HCT116 (cell line): ENCODE results near the gene ANO4. TPM values are rescaled to one million over a fixed set of nuclear protein-coding genes. Genes with fewer than 3 reads are reported as not detected.

ENCODE experiments used
- ATAC-seq: fragments of 200-7000 bp; cut with Tn5 transposase; 2 replicates; pipeline ENCODE4 v1.9.1; 2020; ENCODE audit warnings: mild to moderate bottlenecking, moderate library complexity
- BruUV-seq: library from RNA; stranded (reverse); fragments of 400-500 nt; replicated peaks from 2 replicates; lab custom pipeline; 2021; lab: Mats Ljungman, UMichigan
- CTCF ChIA-PET: fragments of 300-600 bp; sonication (Branson Sonifier 250); formaldehyde crosslinking; loops from one replicate; lab custom pipeline; 2021; ENCODE audit warnings: antibody characterized with exemption; lab: Charles Lee
- POLR2A ChIA-PET: fragments of 300-600, 350-600 bp; sonication (Branson Sonifier 250); formaldehyde crosslinking; loops from one replicate; lab custom pipeline; 2021; ENCODE audit warnings: antibody characterized with exemption; lab: Charles Lee
- RAD21 ChIA-PET, 2 experiments: fragments of 300-600 bp; sonication (Branson Sonifier 250); formaldehyde crosslinking; loops; one replicate each; lab custom pipeline; 2023; ENCODE audit warnings: low total read pairs in 2 of 2; ENCODE audit not compliant: uncharacterized antibody in 2 of 2, unreplicated experiment in 2 of 2, low non-redundant PET in 1 of 2; lab: Charles Lee
- DNase-seq: peaks from one replicate; pipeline ENCODE4 v3.0.0-alpha.2; 2010; ENCODE audit warnings: low read depth, low spot score
- H2AFZ ChIP-seq: fragments of 200-600 bp; shearing (Covaris generic), sonication (generic); 2 replicates; pipeline ENCODE4 v1.6.1; 2017; ENCODE audit warnings: low read depth, mixed run types, mixed read lengths, antibody characterized with exemption, low read length; ENCODE audit not compliant: poor library complexity, severe bottlenecking
- H3K27ac ChIP-seq: 2 replicates; pipeline ENCODE4 v1.5.1; 2012; ENCODE audit warnings: low read depth, low read length
- H3K27me3 ChIP-seq: fragments of 200-600 bp; sonication (generic); 2 replicates; pipeline ENCODE4 v1.6.1; 2016; ENCODE audit warnings: mixed run types, low read length, mixed read lengths; ENCODE audit not compliant: insufficient read depth
- H3K36me3 ChIP-seq, 2 experiments: fragments of 200-500 bp in 1 of 2; fragments of 200-600 bp in 1 of 2; sonication (Bioruptor generic) in 1 of 2; sonication (generic) in 1 of 2; 2 replicates each; pipeline versions ENCODE4 v1.5.1 to v1.6.1; 2014 to 2016; ENCODE audit warnings: low read length in 2 of 2, inconsistent platforms in 1 of 2, mixed read lengths in 1 of 2, mixed run types in 1 of 2; ENCODE audit not compliant: insufficient read depth in 2 of 2, control insufficient read depth in 1 of 2
- H3K4me1 ChIP-seq, 2 experiments: fragments of 200-600 bp in 1 of 2; sonication (generic) in 1 of 2; 2 replicates each; pipeline versions ENCODE4 v1.5.1 to v1.6.1; 2012 to 2017; ENCODE audit warnings: low read length in 2 of 2, inconsistent platforms in 1 of 2, mild to moderate bottlenecking in 1 of 2, mixed read lengths in 1 of 2, mixed run types in 1 of 2, moderate library complexity in 1 of 2; ENCODE audit not compliant: insufficient read depth in 2 of 2, control insufficient read depth in 1 of 2
- H3K4me2 ChIP-seq: fragments of 200-600 bp; sonication (generic); 2 replicates; pipeline ENCODE4 v1.6.1; 2017; ENCODE audit warnings: mixed run types, low read length, mixed read lengths
- H3K4me3 ChIP-seq, 2 experiments: fragments of 200-600 bp in 1 of 2; sonication (generic) in 1 of 2; replicated peaks in 1 of 2; 2 replicates each; pipeline ENCODE4 v1.5.1; 2011 to 2016; ENCODE audit warnings: low read length in 2 of 2, control low read depth in 1 of 2, low read depth in 1 of 2, mild to moderate bottlenecking in 1 of 2, mixed read lengths in 1 of 2, mixed run types in 1 of 2
- H3K79me2 ChIP-seq: fragments of 200-600 bp; sonication (generic); 2 replicates; pipeline ENCODE4 v1.6.1; 2017; ENCODE audit warnings: mild to moderate bottlenecking, mixed run types, low read length, moderate library complexity, mixed read lengths; ENCODE audit not compliant: insufficient read depth
- H3K9ac ChIP-seq: fragments of 200-600 bp; sonication (generic); 2 replicates; pipeline ENCODE4 v1.6.1; 2016; ENCODE audit warnings: low read length, mixed read lengths
- H3K9me2 ChIP-seq: fragments of 200-600 bp; sonication (generic), shearing (Covaris generic); 2 replicates; pipeline ENCODE4 v1.6.1; 2017; ENCODE audit warnings: mixed run types, mild to moderate bottlenecking, moderate library complexity; ENCODE audit not compliant: insufficient read depth
- H3K9me3 ChIP-seq, 2 experiments: fragments of 200-500 bp in 1 of 2; fragments of 200-600 bp in 1 of 2; sonication (Bioruptor generic) in 1 of 2; sonication (generic) in 1 of 2; 2 replicates each; pipeline ENCODE4 v1.6.1; 2014 to 2017; ENCODE audit warnings: low read length in 2 of 2, mixed read lengths in 2 of 2, inconsistent platforms in 1 of 2, low read depth in 1 of 2, mild to moderate bottlenecking in 1 of 2, mixed run types in 1 of 2, moderate library complexity in 1 of 2; ENCODE audit not compliant: control insufficient read depth in 1 of 2, insufficient read depth in 1 of 2
- H4K20me1 ChIP-seq: fragments of 200-600 bp; sonication (generic), shearing (Covaris generic); 2 replicates; pipeline ENCODE4 v1.6.1; 2017; ENCODE audit warnings: mixed run types, mild to moderate bottlenecking, moderate library complexity; ENCODE audit not compliant: insufficient read depth
- CBX3 ChIP-seq: IDR thresholded peaks from 2 replicates; pipeline ENCODE4 v1.6.1; 2012; ENCODE audit warnings: low read depth
- CEBPB ChIP-seq: IDR thresholded peaks from 2 replicates; pipeline ENCODE4 v1.6.1; 2012; ENCODE audit warnings: low read depth
- EGR1 ChIP-seq: IDR thresholded peaks from 2 replicates; pipeline ENCODE4 v1.6.1; 2012; ENCODE audit warnings: low read depth
- ELF1 ChIP-seq: IDR thresholded peaks from 2 replicates; pipeline ENCODE4 v1.6.1; 2012; ENCODE audit warnings: low read depth, borderline replicate concordance
- EZH2 ChIP-seq: fragments of 200-600 bp; sonication (generic); IDR thresholded peaks from 2 replicates; pipeline ENCODE4 v1.6.1; 2017; ENCODE audit warnings: antibody characterized with exemption, mixed run types
- EZH2phosphoT487 ChIP-seq: fragments of 200-600 bp; IDR thresholded peaks from 2 replicates; pipeline ENCODE4 v1.6.1; 2018; ENCODE audit warnings: antibody characterized with exemption, borderline replicate concordance
- FOSL1 ChIP-seq: IDR thresholded peaks from 2 replicates; pipeline ENCODE4 v1.6.1; 2012; ENCODE audit warnings: low read depth
- JUND ChIP-seq: IDR thresholded peaks from 2 replicates; pipeline ENCODE4 v1.6.1; 2012
- POLR2A ChIP-seq: IDR thresholded peaks from 2 replicates; pipeline ENCODE4 v1.7.0; 2011; ENCODE audit warnings: borderline replicate concordance; ENCODE audit not compliant: insufficient read depth, insufficient read length; ENCODE audit errors: extremely low read depth
- POLR2AphosphoS5 ChIP-seq: IDR thresholded peaks from 2 replicates; pipeline ENCODE4 v1.6.1; 2011; ENCODE audit warnings: mild to moderate bottlenecking, low read depth, low read length, moderate library complexity
- RAD21 ChIP-seq: IDR thresholded peaks from 2 replicates; pipeline ENCODE4 v1.6.1; 2012; ENCODE audit warnings: low read depth, mild to moderate bottlenecking
- SP1 ChIP-seq: IDR thresholded peaks from 2 replicates; pipeline ENCODE4 v1.6.1; 2012; ENCODE audit warnings: low read depth
- SRF ChIP-seq: IDR thresholded peaks from 2 replicates; pipeline ENCODE4 v1.6.1; 2012; ENCODE audit warnings: low read depth
- intact Hi-C: fragments of 100-400 bp; cut with micrococcal nuclease; formaldehyde crosslinking; loops from 2 replicates; pipeline ENCODE4 v1.10.0; 2022
- total RNA-seq: library from RNA; stranded (reverse); gene quantifications from one replicate; pipeline ENCODE4 v1.2.1, GENCODE V29; 2021; ENCODE audit not compliant: unreplicated experiment
- TF ChIP-seq, protein P1 (sequence below): IDR thresholded peaks from 2 replicates; pipeline ENCODE4 v1.6.1; 2012; ENCODE audit warnings: low read depth
- TF ChIP-seq, protein P2 (sequence below): IDR thresholded peaks from 2 replicates; pipeline ENCODE4 v1.6.1; 2012
- TF ChIP-seq, protein P3 (sequence below): IDR thresholded peaks from 2 replicates; pipeline ENCODE4 v1.6.1; 2012
- TF ChIP-seq, protein P4 (sequence below): IDR thresholded peaks from 2 replicates; pipeline ENCODE4 v1.6.1; 2011; ENCODE audit warnings: mild to moderate bottlenecking, low read length, moderate library complexity; ENCODE audit not compliant: insufficient replicate concordance; ENCODE audit errors: extremely low read depth

ANO4 gene
- total RNA-seq, 1 experiment from 2014 or later = 1.7 TPM

DNA sequence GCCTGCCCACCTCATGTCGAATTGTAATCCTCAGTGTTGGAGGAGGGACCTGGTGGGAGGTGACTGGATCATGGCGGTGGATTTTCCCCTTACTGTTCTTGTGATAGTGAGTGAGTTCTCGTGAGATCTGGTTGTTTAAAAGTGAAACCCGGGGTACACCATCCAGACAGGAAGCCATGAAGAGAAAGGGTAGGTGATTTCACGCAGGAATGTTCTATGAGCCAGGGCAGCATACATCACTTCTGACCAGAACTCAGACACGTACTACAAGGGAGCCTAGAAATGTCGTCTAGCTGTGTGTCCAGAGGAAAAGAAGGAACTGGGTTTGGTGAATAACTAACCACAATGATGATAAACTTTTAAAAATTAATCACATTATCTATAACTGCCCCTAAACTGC is 80.6 kb downstream of the ANO4 start (continued):
- TF ChIP-seq, protein P1, sequence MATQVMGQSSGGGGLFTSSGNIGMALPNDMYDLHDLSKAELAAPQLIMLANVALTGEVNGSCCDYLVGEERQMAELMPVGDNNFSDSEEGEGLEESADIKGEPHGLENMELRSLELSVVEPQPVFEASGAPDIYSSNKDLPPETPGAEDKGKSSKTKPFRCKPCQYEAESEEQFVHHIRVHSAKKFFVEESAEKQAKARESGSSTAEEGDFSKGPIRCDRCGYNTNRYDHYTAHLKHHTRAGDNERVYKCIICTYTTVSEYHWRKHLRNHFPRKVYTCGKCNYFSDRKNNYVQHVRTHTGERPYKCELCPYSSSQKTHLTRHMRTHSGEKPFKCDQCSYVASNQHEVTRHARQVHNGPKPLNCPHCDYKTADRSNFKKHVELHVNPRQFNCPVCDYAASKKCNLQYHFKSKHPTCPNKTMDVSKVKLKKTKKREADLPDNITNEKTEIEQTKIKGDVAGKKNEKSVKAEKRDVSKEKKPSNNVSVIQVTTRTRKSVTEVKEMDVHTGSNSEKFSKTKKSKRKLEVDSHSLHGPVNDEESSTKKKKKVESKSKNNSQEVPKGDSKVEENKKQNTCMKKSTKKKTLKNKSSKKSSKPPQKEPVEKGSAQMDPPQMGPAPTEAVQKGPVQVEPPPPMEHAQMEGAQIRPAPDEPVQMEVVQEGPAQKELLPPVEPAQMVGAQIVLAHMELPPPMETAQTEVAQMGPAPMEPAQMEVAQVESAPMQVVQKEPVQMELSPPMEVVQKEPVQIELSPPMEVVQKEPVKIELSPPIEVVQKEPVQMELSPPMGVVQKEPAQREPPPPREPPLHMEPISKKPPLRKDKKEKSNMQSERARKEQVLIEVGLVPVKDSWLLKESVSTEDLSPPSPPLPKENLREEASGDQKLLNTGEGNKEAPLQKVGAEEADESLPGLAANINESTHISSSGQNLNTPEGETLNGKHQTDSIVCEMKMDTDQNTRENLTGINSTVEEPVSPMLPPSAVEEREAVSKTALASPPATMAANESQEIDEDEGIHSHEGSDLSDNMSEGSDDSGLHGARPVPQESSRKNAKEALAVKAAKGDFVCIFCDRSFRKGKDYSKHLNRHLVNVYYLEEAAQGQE = no peak
- no peak for TF ChIP-seq EZH2phosphoT487
- TF ChIP-seq CEBPB = no peak
- no peak for TF ChIP-seq ELF1
- TF ChIP-seq SP1 = no peak
- no peak for TF ChIP-seq EZH2
- TF ChIP-seq POLR2AphosphoS5 = no peak

DNA sequence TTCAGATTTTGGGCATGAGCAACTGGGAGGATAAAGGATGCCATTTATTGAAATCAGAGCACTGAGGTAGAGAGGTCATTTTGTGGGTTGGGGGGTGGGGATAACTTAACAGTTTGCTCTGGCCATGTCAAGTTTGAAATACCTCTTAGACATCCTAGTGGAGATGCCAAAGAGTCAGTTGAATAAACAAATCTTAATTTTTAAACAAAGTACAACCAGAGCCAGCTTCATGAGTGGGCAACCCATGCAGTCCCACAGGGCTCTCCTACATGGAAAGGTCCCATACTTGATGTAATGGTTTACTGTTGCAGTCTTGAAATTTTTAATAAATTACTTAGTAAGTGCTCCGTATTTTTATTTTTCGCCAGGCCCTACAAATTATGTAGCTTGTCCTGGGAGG is 81.2 kb downstream of the ANO4 start:
- ChIA-PET POLR2A (no interaction called here), CTCF (interaction anchor here (1.4 kb wide), 1 partner anchor 10 kb away, joined by 4 read pairs; no protein-coding TSS in a partner anchor), RAD21 (no interaction called here)
- TF ChIP-seq, protein P2, sequence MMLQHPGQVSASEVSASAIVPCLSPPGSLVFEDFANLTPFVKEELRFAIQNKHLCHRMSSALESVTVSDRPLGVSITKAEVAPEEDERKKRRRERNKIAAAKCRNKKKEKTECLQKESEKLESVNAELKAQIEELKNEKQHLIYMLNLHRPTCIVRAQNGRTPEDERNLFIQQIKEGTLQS = no peak
- TF ChIP-seq JUND = no peak
- TF ChIP-seq RAD21 = no peak
- no peak for TF ChIP-seq POLR2AphosphoS5
- TF ChIP-seq, protein P3, sequence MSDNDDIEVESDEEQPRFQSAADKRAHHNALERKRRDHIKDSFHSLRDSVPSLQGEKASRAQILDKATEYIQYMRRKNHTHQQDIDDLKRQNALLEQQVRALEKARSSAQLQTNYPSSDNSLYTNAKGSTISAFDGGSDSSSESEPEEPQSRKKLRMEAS = no peak
- TF ChIP-seq EZH2 = no peak
- TF ChIP-seq FOSL1 = no peak
- TF ChIP-seq, protein P4, sequence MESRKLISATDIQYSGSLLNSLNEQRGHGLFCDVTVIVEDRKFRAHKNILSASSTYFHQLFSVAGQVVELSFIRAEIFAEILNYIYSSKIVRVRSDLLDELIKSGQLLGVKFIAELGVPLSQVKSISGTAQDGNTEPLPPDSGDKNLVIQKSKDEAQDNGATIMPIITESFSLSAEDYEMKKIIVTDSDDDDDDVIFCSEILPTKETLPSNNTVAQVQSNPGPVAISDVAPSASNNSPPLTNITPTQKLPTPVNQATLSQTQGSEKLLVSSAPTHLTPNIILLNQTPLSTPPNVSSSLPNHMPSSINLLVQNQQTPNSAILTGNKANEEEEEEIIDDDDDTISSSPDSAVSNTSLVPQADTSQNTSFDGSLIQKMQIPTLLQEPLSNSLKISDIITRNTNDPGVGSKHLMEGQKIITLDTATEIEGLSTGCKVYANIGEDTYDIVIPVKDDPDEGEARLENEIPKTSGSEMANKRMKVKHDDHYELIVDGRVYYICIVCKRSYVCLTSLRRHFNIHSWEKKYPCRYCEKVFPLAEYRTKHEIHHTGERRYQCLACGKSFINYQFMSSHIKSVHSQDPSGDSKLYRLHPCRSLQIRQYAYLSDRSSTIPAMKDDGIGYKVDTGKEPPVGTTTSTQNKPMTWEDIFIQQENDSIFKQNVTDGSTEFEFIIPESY = no peak
- no peak for TF ChIP-seq SRF
- TF ChIP-seq POLR2A = no peak
- no peak for TF ChIP-seq EGR1
- no peak for TF ChIP-seq CBX3
- TF ChIP-seq ELF1 = no peak
- ATAC-seq (no peak), DNase-seq (no peak)
- Histone ChIP-seq H3K9me3 (no peaks in the 10 kb centered on the region), H3K4me1 (no peaks in the 10 kb centered on the region), H3K9me2 (no peaks in the 10 kb centered on the region), H2AFZ (no peak overlapping the region), H3K27ac (no peak overlapping the region), H3K36me3 (no peaks in the 10 kb centered on the region), H3K4me3 (no peak overlapping the region), H3K4me2 (no peak overlapping the region), H3K9ac (no peak overlapping the region), H3K27me3 (no peaks in the 10 kb centered on the region), H3K79me2 (no peaks in the 10 kb centered on the region), H4K20me1 (no peaks in the 10 kb centered on the region)
- BruUV-seq = no TSS peak
- intact Hi-C loops = no loop called here
